ENCODE results near the gene IST1.

- TF ChIP-seq CTCF (IDR thresholded peaks at IDR 0.05; ENCODE audit: low read depth, low read length) = no peak
- TF ChIP-seq POLR2A (IDR thresholded peaks at IDR 0.05; ENCODE audit: extremely low read depth, insufficient read length) = no peak
- no peak for TF ChIP-seq MAX (IDR thresholded peaks at IDR 0.05; ENCODE audit: low read depth, low read length)
Observed at GRCh38 chr16:71848622-71849021, 46.7 kb upstream of the IST1 start.
